Activated gamma-delta T cell treated with Interleukin-2 at 50 U/mL for 16 hours (primary cell): ENCODE data around the gene GTPBP1.

Experiments used
- DNase-seq: peaks from one replicate; pipeline ENCODE4 v3.0.0-alpha.2; 2020

The GTPBP1 gene

GRCh38 chr22:38761202-38762162, 55.7 kb downstream of the GTPBP1 start:
- no peak for DNase-seq

GRCh38 chr22:38762551-38762983, 56.8 kb downstream of the GTPBP1 start:
- DNase-seq, result no peak

GRCh38 chr22:38766076-38766777, 60.5 kb downstream of the GTPBP1 start:
- peak; percentile 46 for DNase-seq

GRCh38 chr22:38767313-38767712, 61.6 kb downstream of the GTPBP1 start:
- DNase-seq, result no peak

- no peak for DNase-seq
Measured at GRCh38 chr22:38768036-38768435, 62.3 kb downstream of the GTPBP1 start.

- DNase-seq, result no peak
Measured at GRCh38 chr22:38770257-38770949, 64.7 kb downstream of the GTPBP1 start.

- no peak for DNase-seq
Measured at GRCh38 chr22:38772623-38772873, 66.8 kb downstream of the GTPBP1 start.

GRCh38 chr22:38773363-38773946, 67.7 kb downstream of the GTPBP1 start:
- no peak for DNase-seq

GRCh38 chr22:38774496-38775166, 68.9 kb downstream of the GTPBP1 start:
- DNase-seq, result no peak

GRCh38 chr22:38775656-38776055, 69.9 kb downstream of the GTPBP1 start:
- DNase-seq, result no peak

GRCh38 chr22:38776086-38776485, 70.3 kb downstream of the GTPBP1 start:
- no peak for DNase-seq

GRCh38 chr22:38777087-38777671, 71.4 kb downstream of the GTPBP1 start:
- DNase-seq, result no peak

GRCh38 chr22:38781033-38781432, 75.3 kb downstream of the GTPBP1 start:
- no peak for DNase-seq

- DNase-seq, result no peak
Measured at GRCh38 chr22:38782402-38783094, 76.8 kb downstream of the GTPBP1 start.
